ENCODE measurements around the gene BAG2. TPM values are rescaled to one million over a fixed set of nuclear protein-coding genes. Genes with fewer than 3 reads are reported as not detected.

Gene BAG2
- total RNA-seq, 2 donors from 2014 or later, result 2.5 to 2.9 TPM

DNA sequence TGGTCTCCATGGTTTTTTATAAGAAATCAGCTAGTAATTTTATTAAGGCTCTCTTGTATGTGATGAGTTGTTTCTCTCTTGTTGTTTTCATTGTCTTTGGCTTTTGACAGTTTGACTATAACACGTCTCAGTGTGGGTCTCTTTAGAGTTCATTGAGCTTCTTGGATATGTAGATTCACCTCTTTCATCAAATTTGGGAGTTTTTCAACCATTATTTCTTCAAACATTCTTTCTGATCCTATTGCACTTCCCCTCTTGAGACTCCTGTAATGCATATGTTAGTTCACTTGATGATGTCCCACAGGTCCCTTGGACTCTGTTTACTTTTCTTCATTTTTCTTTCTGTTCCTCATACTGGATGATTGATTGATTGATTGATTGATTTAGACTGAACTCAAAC lies 7.0 kb upstream of the BAG2 start:
- H3K4me3 Mint-ChIP-seq, result no peak overlapping the region
- H3K9me3 Mint-ChIP-seq, result peaks cover 6% of the 10 kb centered on the region
- DNase-seq, result no peak
- no peak overlapping the region for H3K27ac ChIP-seq (ENCODE audit: low read depth, low read length)
- H3K9me3 ChIP-seq (ENCODE audit: control insufficient read depth, low read length), result peaks cover 19% of the 10 kb centered on the region
- no peaks in the 10 kb centered on the region for H3K4me1 Mint-ChIP-seq
- H3K4me1 ChIP-seq (ENCODE audit: control insufficient read depth, insufficient read depth, low read length), result no peaks in the 10 kb centered on the region
- H3K27ac Mint-ChIP-seq, result no peak overlapping the region
- WGBS, 2 experiments (ENCODE audit: insufficient coverage in 1 of 2, insufficient read length in 1 of 2), result 100% methylated on average over 1 of the region's 1 CpG; no CpG with 5 or more reads in 1 of the 2 experiments
- no peak overlapping the region for H3K9ac ChIP-seq (ENCODE audit: extremely low read depth, low read length, poor library complexity, severe bottlenecking)
- H3K27me3 ChIP-seq (ENCODE audit: control insufficient read depth, insufficient read depth, low read length, poor library complexity, severe bottlenecking), result no peaks in the 10 kb centered on the region
- no peak overlapping the region for H3K4me3 ChIP-seq (ENCODE audit: low read length)
- TF ChIP-seq, protein P1, sequence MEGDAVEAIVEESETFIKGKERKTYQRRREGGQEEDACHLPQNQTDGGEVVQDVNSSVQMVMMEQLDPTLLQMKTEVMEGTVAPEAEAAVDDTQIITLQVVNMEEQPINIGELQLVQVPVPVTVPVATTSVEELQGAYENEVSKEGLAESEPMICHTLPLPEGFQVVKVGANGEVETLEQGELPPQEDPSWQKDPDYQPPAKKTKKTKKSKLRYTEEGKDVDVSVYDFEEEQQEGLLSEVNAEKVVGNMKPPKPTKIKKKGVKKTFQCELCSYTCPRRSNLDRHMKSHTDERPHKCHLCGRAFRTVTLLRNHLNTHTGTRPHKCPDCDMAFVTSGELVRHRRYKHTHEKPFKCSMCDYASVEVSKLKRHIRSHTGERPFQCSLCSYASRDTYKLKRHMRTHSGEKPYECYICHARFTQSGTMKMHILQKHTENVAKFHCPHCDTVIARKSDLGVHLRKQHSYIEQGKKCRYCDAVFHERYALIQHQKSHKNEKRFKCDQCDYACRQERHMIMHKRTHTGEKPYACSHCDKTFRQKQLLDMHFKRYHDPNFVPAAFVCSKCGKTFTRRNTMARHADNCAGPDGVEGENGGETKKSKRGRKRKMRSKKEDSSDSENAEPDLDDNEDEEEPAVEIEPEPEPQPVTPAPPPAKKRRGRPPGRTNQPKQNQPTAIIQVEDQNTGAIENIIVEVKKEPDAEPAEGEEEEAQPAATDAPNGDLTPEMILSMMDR (conservative IDR thresholded peaks at IDR 0.05), result no peak
- peaks cover 32% of the 10 kb centered on the region for H3K36me3 Mint-ChIP-seq (ENCODE audit: low read depth)
- H3K36me3 ChIP-seq (ENCODE audit: control insufficient read depth, insufficient read depth, low read length), result peaks cover 53% of the 10 kb centered on the region
- peaks cover 2% of the 10 kb centered on the region for H3K27me3 Mint-ChIP-seq (ENCODE audit: insufficient read depth)

DNA sequence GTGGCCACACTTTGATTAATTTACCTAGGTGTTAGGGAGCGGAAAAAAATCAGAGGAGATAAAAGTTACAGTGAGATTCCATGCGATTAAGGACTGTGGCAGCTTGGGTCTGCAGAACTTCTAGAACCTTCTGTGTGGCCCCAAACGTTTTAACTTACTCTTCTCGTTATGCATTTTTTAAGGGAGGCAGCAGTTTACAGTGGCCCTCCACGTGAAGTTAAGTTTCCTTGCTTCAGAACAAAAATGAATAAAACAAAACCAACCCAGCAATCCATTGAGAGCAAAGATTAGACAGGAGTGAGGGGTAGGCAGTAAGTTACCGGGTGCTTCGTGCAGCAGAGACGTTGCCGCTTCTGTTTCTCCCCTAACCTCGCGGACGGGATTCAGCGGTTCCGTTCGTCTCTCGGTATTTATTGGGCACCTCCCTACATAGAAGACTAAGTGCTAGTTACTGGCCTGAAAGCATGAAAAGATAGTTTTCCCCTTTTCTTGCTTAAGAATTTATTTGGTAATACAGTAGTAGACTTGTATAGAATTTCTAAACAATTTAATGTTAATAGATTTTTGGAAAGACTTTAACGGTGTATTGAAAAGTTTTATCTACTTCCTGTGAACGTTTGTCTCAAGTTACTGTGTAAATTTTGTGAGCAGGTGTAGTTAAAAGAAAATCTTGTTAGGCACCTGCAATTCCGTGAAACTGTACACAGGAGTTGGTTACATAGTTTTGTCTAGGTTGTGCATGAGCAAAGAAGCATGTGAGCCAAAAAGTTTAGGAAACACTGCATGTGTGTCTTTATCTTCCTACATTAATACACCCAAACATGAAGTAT lies 1.1 kb downstream of the BAG2 start:
- Mint-ChIP-seq H3K4me1 (peaks cover 14% of the 10 kb centered on the region), H3K4me3 (peak overlapping the region; percentile 64), H3K27ac (peak overlapping the region; percentile 85), H3K27me3 (ENCODE audit: insufficient read depth) (peaks cover 20% of the 10 kb centered on the region), H3K9me3 (no peaks in the 10 kb centered on the region), H3K36me3 (ENCODE audit: low read depth) (peaks cover 8% of the 10 kb centered on the region)
- Histone ChIP-seq H3K4me3 (ENCODE audit: low read length) (peak overlapping the region; percentile 86), H3K9me3 (ENCODE audit: control insufficient read depth, low read length) (no peaks in the 10 kb centered on the region), H3K4me1 (ENCODE audit: control insufficient read depth, insufficient read depth, low read length) (peaks cover 9% of the 10 kb centered on the region), H3K36me3 (ENCODE audit: control insufficient read depth, insufficient read depth, low read length) (peaks cover 7% of the 10 kb centered on the region), H3K9ac (ENCODE audit: extremely low read depth, low read length, poor library complexity, severe bottlenecking) (peak overlapping the region; percentile 62), H3K27ac (ENCODE audit: low read depth, low read length) (no peak overlapping the region), H3K27me3 (ENCODE audit: control insufficient read depth, insufficient read depth, low read length, poor library complexity, severe bottlenecking) (peaks cover 14% of the 10 kb centered on the region)
- TF ChIP-seq, protein P1 (conservative IDR thresholded peaks at IDR 0.05), result no peak
- DNase-seq, result peak; percentile 61
- WGBS, 2 experiments (ENCODE audit: insufficient coverage in 1 of 2, insufficient read length in 1 of 2), result 3 to 8% methylated on average over 6 to 19 of the region's 19 CpGs

DNA sequence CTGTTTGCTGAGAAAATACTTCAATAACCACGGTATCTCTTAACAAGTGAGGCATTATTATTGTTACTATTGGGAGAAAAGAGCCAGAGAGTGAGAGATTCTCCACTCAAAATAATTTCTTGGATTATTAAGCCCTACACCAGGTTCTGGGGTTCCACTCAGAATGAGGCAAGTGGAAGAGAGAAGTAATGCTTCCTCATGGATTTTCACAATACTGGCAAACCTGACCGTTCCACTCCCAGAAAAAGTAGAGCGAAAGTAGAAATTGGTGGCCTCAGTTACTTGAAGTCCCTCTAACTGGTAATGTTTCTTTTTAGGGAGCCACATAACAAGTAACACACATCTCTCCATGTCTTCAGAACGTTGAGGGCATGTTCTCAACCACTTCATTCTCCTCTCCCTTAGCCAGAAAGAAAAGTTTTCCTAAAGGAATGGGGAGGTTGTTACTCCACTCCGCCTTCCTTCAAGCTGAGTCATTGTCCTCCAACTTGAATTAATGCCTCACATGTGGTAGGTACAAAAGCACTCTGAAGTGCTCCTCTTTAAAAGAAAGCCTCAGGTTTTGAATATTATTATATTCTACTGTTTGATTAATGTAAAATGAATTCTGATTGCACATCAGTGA lies 1.9 kb downstream of the BAG2 start:
- Histone ChIP-seq H3K4me3 (ENCODE audit: low read length) (peak overlapping the region; percentile 86), H3K9ac (ENCODE audit: extremely low read depth, low read length, poor library complexity, severe bottlenecking) (peak overlapping the region; percentile 62), H3K9me3 (ENCODE audit: control insufficient read depth, low read length) (no peaks in the 10 kb centered on the region), H3K4me1 (ENCODE audit: control insufficient read depth, insufficient read depth, low read length) (peaks cover 9% of the 10 kb centered on the region), H3K36me3 (ENCODE audit: control insufficient read depth, insufficient read depth, low read length) (peaks cover 4% of the 10 kb centered on the region), H3K27me3 (ENCODE audit: control insufficient read depth, insufficient read depth, low read length, poor library complexity, severe bottlenecking) (peaks cover 14% of the 10 kb centered on the region), H3K27ac (ENCODE audit: low read depth, low read length) (no peak overlapping the region)
- TF ChIP-seq, protein P1 (conservative IDR thresholded peaks at IDR 0.05), result no peak
- Mint-ChIP-seq H3K4me1 (peaks cover 14% of the 10 kb centered on the region), H3K4me3 (peak overlapping the region; percentile 64), H3K9me3 (no peaks in the 10 kb centered on the region), H3K27ac (peak overlapping the region; percentile 82), H3K27me3 (ENCODE audit: insufficient read depth) (peaks cover 20% of the 10 kb centered on the region), H3K36me3 (ENCODE audit: low read depth) (peaks cover 7% of the 10 kb centered on the region)
- 40 to 45% methylated on average over 2 to 5 of the region's 5 CpGs for WGBS, 2 experiments (ENCODE audit: insufficient coverage in 1 of 2, insufficient read length in 1 of 2)
- peak; percentile 56 for DNase-seq

Measured in endodermal cell (in vitro differentiated cells).